ENCODE results near the gene ANO9.

DNA sequence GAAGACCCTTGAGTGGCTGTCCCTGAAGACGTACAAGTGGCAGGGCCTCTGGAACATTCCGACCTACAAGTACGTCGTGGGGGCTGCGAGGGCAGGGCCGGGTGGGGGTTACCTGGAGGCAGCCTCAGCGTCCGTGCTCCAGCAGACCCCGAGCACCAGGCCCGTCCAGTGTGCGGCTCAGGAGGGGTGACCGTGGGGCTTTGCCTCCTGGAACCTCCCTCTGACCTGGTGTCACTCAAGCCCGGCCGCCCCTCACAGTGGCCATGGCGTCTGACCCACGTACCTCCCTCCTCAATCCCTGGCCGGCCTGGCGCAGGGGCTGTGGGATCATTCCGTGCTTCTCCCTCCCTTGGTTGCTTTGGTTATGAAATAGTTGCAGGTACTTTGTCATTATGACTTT, 46.8 kb upstream of the ANO9 start:
- TF ChIP-seq, protein P1, sequence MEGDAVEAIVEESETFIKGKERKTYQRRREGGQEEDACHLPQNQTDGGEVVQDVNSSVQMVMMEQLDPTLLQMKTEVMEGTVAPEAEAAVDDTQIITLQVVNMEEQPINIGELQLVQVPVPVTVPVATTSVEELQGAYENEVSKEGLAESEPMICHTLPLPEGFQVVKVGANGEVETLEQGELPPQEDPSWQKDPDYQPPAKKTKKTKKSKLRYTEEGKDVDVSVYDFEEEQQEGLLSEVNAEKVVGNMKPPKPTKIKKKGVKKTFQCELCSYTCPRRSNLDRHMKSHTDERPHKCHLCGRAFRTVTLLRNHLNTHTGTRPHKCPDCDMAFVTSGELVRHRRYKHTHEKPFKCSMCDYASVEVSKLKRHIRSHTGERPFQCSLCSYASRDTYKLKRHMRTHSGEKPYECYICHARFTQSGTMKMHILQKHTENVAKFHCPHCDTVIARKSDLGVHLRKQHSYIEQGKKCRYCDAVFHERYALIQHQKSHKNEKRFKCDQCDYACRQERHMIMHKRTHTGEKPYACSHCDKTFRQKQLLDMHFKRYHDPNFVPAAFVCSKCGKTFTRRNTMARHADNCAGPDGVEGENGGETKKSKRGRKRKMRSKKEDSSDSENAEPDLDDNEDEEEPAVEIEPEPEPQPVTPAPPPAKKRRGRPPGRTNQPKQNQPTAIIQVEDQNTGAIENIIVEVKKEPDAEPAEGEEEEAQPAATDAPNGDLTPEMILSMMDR (IDR thresholded peaks at IDR 0.05; ENCODE audit: low read depth, low read length, missing input control), result no peak
- TF ChIP-seq FOXA2 (IDR thresholded peaks at IDR 0.05) (no peak), EGR1 (IDR thresholded peaks at IDR 0.05; ENCODE audit: low read depth in 2 of 2) (no peak), JUND (IDR thresholded peaks at IDR 0.05) (no peak), REST (IDR thresholded peaks at IDR 0.05) (no peak), RAD21 (IDR thresholded peaks at IDR 0.05) (no peak), GABPA (IDR thresholded peaks at IDR 0.05 in 1 of 2, conservative IDR thresholded peaks at IDR 0.05 in 1 of 2) (no peak)
- TF ChIP-seq, protein P2, sequence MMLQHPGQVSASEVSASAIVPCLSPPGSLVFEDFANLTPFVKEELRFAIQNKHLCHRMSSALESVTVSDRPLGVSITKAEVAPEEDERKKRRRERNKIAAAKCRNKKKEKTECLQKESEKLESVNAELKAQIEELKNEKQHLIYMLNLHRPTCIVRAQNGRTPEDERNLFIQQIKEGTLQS (IDR thresholded peaks at IDR 0.05), result no peak
- TF ChIP-seq, protein P3, sequence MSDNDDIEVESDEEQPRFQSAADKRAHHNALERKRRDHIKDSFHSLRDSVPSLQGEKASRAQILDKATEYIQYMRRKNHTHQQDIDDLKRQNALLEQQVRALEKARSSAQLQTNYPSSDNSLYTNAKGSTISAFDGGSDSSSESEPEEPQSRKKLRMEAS (IDR thresholded peaks at IDR 0.05), result no peak

All from liver (tissue), 3 donors.